Erythroblast (primary cell): Measurements from ENCODE around the gene KLHL36.

Experiments
- GATA1 ChIP-seq: IDR thresholded peaks from 2 replicates; pipeline ENCODE4 v1.6.1; 2011; ENCODE audit warnings: low read depth, mild to moderate bottlenecking, control low read depth, low read length, moderate library complexity
- POLR2A ChIP-seq: IDR thresholded peaks from 2 replicates; pipeline ENCODE4 v1.6.1; 2011; ENCODE audit warnings: mild to moderate bottlenecking, low read length

DNA sequence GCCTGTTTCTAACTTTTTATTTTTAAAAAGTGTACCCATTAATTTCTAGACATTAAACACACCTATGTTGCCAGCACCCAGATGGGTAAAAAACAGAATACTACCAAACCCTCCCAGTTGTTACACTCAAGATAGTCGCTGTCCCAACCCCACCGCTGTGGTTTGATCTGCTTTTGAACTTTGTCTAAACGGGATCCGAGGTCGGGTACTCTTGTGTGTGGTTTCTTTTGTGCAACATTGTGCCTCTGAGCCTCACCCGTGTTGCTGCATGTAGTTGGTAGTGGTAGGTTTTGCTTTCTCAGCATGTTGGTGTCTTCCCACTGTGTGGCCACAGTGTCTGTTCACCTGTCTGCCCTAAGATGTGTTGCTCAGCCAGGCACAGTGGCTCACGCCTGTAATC is 4.3 kb downstream of the KLHL36 start:
- TF ChIP-seq POLR2A, result no peak
- no peak for TF ChIP-seq GATA1
